Loucy (cell line): ENCODE data around the gene PATL1.

Source experiments
- CTCF ChIP-seq: fragments of 200-600 bp; sonication (generic); conservative IDR thresholded peaks from 2 replicates; pipeline ENCODE4 v1.5.1; 2014; ENCODE audit warnings: mild to moderate bottlenecking, antibody characterized with exemption, low read length
- EZH2phosphoT487 ChIP-seq: fragments of 200-600 bp; IDR thresholded peaks from 2 replicates; pipeline ENCODE4 v1.6.1; 2018; ENCODE audit warnings: antibody characterized with exemption, mild to moderate bottlenecking, moderate library complexity, borderline replicate concordance

- no peak for TF ChIP-seq CTCF
- no peak for TF ChIP-seq EZH2phosphoT487
Observed at GRCh38 chr11:59674291-59674690, 5.5 kb upstream of the PATL1 start.
